ENCODE results near the gene TEX10.
"Not testable (repeated sequence)": the region's sequence is repeated elsewhere in the genome, so short reads cannot be mapped to it uniquely, and the experiment has no call there.

Gene TEX10

GRCh38 chr9:100394032-100394695, 41.4 kb upstream of the TEX10 start:
- no peak for TF ChIP-seq POU6F1 (CRISPR knock-in tag; IDR thresholded peaks at IDR 0.05; ENCODE audit: borderline replicate concordance, low read depth)
- TF ChIP-seq ZNF70 (CRISPR knock-in tag; IDR thresholded peaks at IDR 0.05), result no peak
- TF ChIP-seq SNAI2 (CRISPR knock-in tag; IDR thresholded peaks at IDR 0.05), result no peak
- TF ChIP-seq TCF4 (CRISPR knock-in tag; IDR thresholded peaks at IDR 0.05; ENCODE audit: borderline replicate concordance), result no peak
- TF ChIP-seq GLIS3 (CRISPR knock-in tag; IDR thresholded peaks at IDR 0.05), result no peak
- TF ChIP-seq BACH2 (CRISPR knock-in tag; IDR thresholded peaks at IDR 0.05; ENCODE audit: borderline replicate concordance), result no peak
- no peak for TF ChIP-seq CSDC2 (CRISPR knock-in tag; IDR thresholded peaks at IDR 0.05)
- no peak for TF ChIP-seq ZNF565 (CRISPR knock-in tag; conservative IDR thresholded peaks at IDR 0.05; ENCODE audit: low read depth)
- no peak for TF ChIP-seq TOX (CRISPR knock-in tag; IDR thresholded peaks at IDR 0.05; ENCODE audit: borderline replicate concordance)
- ATAC-seq, result no peak

- ATAC-seq, result not testable (repeated sequence)
Observed at GRCh38 chr9:100392989-100393388, 40.2 kb upstream of the TEX10 start.

GRCh38 chr9:100379862-100380261, 27.1 kb upstream of the TEX10 start:
- ATAC-seq, result peak; percentile 92
- TF ChIP-seq RARB (CRISPR knock-in tag; IDR thresholded peaks at IDR 0.05) (no peak), TOX (CRISPR knock-in tag; IDR thresholded peaks at IDR 0.05; ENCODE audit: borderline replicate concordance) (no peak), ZNF70 (CRISPR knock-in tag; IDR thresholded peaks at IDR 0.05) (no peak), TSHZ2 (CRISPR knock-in tag; IDR thresholded peaks at IDR 0.05) (no peak), POU6F1 (CRISPR knock-in tag; IDR thresholded peaks at IDR 0.05; ENCODE audit: borderline replicate concordance, low read depth) (no peak), ESRRG (CRISPR knock-in tag; IDR thresholded peaks at IDR 0.05) (no peak)

- TF ChIP-seq CREB5 (CRISPR knock-in tag; IDR thresholded peaks at IDR 0.05; ENCODE audit: low read depth), result no peak
- no peak for TF ChIP-seq ZNF8 (CRISPR knock-in tag; IDR thresholded peaks at IDR 0.05)
- TF ChIP-seq RARB (CRISPR knock-in tag; IDR thresholded peaks at IDR 0.05), result no peak
- TF ChIP-seq POU6F1 (CRISPR knock-in tag; IDR thresholded peaks at IDR 0.05; ENCODE audit: borderline replicate concordance, low read depth), result no peak
- TF ChIP-seq PATZ1 (CRISPR knock-in tag; IDR thresholded peaks at IDR 0.05; ENCODE audit: borderline replicate concordance), result no peak
- no peak for ATAC-seq
Observed at GRCh38 chr9:100377015-100377414, 24.3 kb upstream of the TEX10 start.
